Measurements from ENCODE around the gene COQ5.

The COQ5 gene

GRCh38 chr12:120557589-120557988, 28.6 kb upstream of the COQ5 start:
- no peak overlapping the region for H3K4me3 ChIP-seq (replicated peaks in 1 of 2; ENCODE audit: low read depth in 2 of 2, low read length in 2 of 2)
- no peak for TF ChIP-seq CTCF (IDR thresholded peaks at IDR 0.05; ENCODE audit: low read depth, low read length)
- no peak for DNase-seq (ENCODE audit: low read depth in 2 of 2)

GRCh38 chr12:120554678-120555077, 25.7 kb upstream of the COQ5 start:
- no peak overlapping the region for H3K4me3 ChIP-seq (replicated peaks in 1 of 2; ENCODE audit: low read depth in 2 of 2, low read length in 2 of 2)
- TF ChIP-seq CTCF (IDR thresholded peaks at IDR 0.05; ENCODE audit: low read depth, low read length), result no peak
- no peak for DNase-seq (ENCODE audit: low read depth in 2 of 2)

DNA sequence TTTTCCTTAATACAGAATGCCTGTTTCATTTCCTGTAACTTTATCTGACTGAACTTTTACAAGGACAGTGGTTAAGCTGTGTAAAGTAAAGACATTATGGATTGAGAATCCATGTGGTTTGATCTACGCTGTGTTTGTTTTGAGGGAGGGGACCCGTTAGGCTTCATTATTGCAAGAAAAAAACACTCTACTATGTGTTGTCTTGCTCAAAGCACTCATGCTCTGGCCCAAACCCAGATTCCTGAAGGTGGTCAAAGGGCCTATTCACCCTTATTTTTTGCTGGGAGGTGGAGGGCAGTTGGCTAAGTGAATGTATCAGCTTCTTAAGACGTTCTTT, 17.1 kb upstream of the COQ5 start:
- no peak for TF ChIP-seq CTCF (IDR thresholded peaks at IDR 0.05; ENCODE audit: low read depth, low read length)
- no peak overlapping the region for H3K4me3 ChIP-seq (replicated peaks in 1 of 2; ENCODE audit: low read depth in 2 of 2, low read length in 2 of 2)
- DNase-seq (ENCODE audit: low read depth in 2 of 2), result no peak

GRCh38 chr12:120544691-120545090, 15.7 kb upstream of the COQ5 start:
- TF ChIP-seq CTCF (IDR thresholded peaks at IDR 0.05; ENCODE audit: low read depth, low read length), result no peak
- no peak overlapping the region for H3K4me3 ChIP-seq (replicated peaks in 1 of 2; ENCODE audit: low read depth in 2 of 2, low read length in 2 of 2)
- DNase-seq (ENCODE audit: low read depth in 2 of 2), result no peak

DNA sequence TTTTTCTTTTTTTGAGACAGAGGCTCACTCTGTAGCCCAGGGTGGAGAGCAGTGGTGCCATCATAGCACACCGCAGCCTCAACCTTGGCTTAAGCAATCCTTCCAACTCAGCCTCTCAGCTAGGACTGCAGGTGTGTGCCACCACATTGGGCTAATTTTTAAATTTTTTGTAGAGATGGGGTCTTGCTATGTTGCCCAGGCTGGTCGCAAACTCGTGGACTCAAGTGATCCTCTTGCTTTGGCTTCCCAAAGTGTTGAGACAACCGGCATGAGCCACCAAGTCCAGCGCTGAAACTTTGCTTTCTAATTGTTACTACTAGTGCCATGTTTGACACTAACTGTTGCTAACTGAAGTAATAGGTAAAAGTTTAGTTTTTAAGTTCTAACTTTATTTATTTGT, 13.2 kb upstream of the COQ5 start:
- H3K4me3 ChIP-seq (replicated peaks in 1 of 2; ENCODE audit: low read depth in 2 of 2, low read length in 2 of 2), result no peak overlapping the region
- DNase-seq (ENCODE audit: low read depth in 2 of 2), result no peak
- no peak for TF ChIP-seq CTCF (IDR thresholded peaks at IDR 0.05; ENCODE audit: low read depth, low read length)

DNA sequence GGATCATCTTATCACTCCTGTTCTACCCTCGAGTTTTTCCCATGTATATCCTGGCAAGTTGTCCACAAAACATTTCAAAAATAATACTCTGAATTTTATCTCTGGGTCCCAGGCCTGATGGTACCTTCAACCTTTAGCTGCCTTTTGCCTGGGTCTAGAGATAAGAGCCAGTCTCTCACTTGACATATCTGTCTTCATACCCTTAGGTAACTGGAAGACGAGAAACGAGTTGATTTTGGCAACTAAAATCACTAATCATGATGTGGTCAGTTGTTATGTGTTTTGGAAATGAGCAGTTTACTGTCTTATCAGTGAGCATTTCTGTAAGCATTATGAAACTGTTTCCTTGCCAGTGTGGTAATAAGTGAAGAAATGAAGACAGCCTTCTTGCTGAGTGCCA, 11.5 kb upstream of the COQ5 start:
- no peak for TF ChIP-seq CTCF (IDR thresholded peaks at IDR 0.05; ENCODE audit: low read depth, low read length)
- DNase-seq (ENCODE audit: low read depth in 2 of 2), result peak; percentile 61 to 89
- H3K4me3 ChIP-seq (replicated peaks in 1 of 2; ENCODE audit: low read depth in 2 of 2, low read length in 2 of 2), result no peak overlapping the region

DNA sequence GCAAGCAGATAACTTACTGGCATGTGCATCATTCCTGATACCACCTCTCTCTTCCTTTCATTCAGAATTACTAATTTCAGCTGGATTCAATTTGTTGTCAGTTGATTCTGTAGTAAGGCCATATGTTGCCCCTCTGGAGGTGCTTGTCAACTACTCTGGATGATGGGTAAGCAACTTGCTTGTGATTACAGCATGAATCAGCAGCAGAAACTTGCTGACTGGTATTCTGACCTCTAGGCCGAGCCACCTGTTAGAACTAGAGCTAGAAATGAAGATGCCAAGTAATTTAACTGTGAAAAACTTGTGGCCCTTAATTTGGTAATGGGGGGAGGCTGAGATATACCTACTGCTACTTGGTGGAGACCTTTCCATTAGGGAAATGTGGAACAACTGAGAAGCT, 10.3 kb upstream of the COQ5 start:
- DNase-seq (ENCODE audit: low read depth in 2 of 2), result peak; percentile 38 to 54
- TF ChIP-seq CTCF (IDR thresholded peaks at IDR 0.05; ENCODE audit: low read depth, low read length), result no peak
- H3K4me3 ChIP-seq (replicated peaks in 1 of 2; ENCODE audit: low read depth in 2 of 2, low read length in 2 of 2), result no peak overlapping the region

All from cardiac fibroblast (primary cell).